Measurements from ENCODE around the gene CAPRIN2. TPM values are rescaled to one million over a fixed set of nuclear protein-coding genes. Genes with fewer than 3 reads are reported as not detected.

CAPRIN2 gene
- total and polyA plus RNA-seq, 2 of the 8 experiments (the other 6 are each of a cell fraction or from before 2014, with no cell fraction given), result 24.8 to 52.0 TPM

DNA sequence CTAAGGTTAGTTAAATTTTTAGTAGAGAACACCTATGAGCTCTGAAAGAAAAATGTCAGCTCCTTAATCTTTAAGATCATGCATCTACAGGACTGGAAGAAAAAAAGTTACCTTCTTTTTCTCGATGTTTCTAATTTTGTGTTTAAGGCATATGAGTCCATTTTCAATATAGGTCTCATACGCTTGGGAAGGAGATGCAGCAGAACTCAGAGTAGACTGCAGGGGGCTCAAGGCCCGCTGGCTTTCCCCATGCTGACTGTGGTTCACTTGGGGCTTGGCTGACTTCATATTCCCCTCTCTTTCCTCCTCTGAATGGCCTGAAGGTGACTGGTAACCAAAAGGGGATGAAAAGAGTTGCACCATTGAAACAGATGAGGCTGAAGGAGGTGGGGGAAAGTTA, 1.5 kb downstream of the CAPRIN2 start:
- FAIRE-seq, result peak; percentile 19
- no peak overlapping the region for H4K5ac ChIP-seq (ENCODE audit: insufficient read length, low read depth, low read length)
- no peak overlapping the region for H3K56ac ChIP-seq (replicated peaks; ENCODE audit: insufficient read length, low read depth, low read length)
- no peak overlapping the region for H3K4ac ChIP-seq (replicated peaks; ENCODE audit: insufficient read length, low read depth, low read length)
- no peaks in the 10 kb centered on the region for H3K27me3 ChIP-seq (replicated peaks in 1 of 4; ENCODE audit: control insufficient read depth in 3 of 4, extremely low read depth in 1 of 4, insufficient read depth in 3 of 4, low read length in 3 of 4)
- 0 out of 2 replicates have a peak overlapping the region, but pooled peaks have one; percentile 40 for H2BK15ac ChIP-seq (ENCODE audit: low read length)
- H3K9ac ChIP-seq (replicated peaks in 1 of 4; ENCODE audit: extremely low read depth in 1 of 4, low read depth in 3 of 4, low read length in 3 of 4), result no peak overlapping the region; a peak in 1 of 7 replicates
- no peak overlapping the region for H4K91ac ChIP-seq (replicated peaks; ENCODE audit: insufficient read length, low read length)
- no peak for DNase-seq (ENCODE audit: low read depth in 1 of 2, low spot score in 2 of 2)
- H4K8ac ChIP-seq (ENCODE audit: extremely low read depth, insufficient read depth, low read length), result no peak overlapping the region
- peaks cover 10% of the 10 kb centered on the region for H3K23me2 ChIP-seq (ENCODE audit: low read depth, low read length)
- H3K79me1 ChIP-seq (ENCODE audit: low read depth, low read length), result no peaks in the 10 kb centered on the region; the same call in 1 of the 2 replicates
- H4K20me1 ChIP-seq (replicated peaks in 1 of 2; ENCODE audit: control insufficient read depth in 1 of 2, insufficient read depth in 2 of 2, low read length in 2 of 2), result no peaks in the 10 kb centered on the region
- H2BK20ac ChIP-seq (ENCODE audit: low read length), result no peak overlapping the region
- H3K18ac ChIP-seq (ENCODE audit: extremely low read depth, low read length), result no peak overlapping the region
- peak overlapping the region; percentile 80 to 97 for H3K4me2 ChIP-seq (ENCODE audit: insufficient read depth in 1 of 2, low read depth in 2 of 2, low read length in 2 of 2)
- H2BK5ac ChIP-seq (ENCODE audit: low read depth, low read length), result no peak overlapping the region
- peaks cover 0 to 59% of the 10 kb centered on the region in 2 experiments; a peak in 3 of 4 replicates for H3K79me2 ChIP-seq (ENCODE audit: control insufficient read depth in 1 of 2, insufficient read depth in 2 of 2, low read length in 2 of 2)
- no peak overlapping the region for H3K27ac ChIP-seq (ENCODE audit: low read depth, low read length)
- no peak overlapping the region for H2AK5ac ChIP-seq (ENCODE audit: low read depth, low read length)
- ChIA-PET POLR2A (ENCODE audit: partially characterized antibody) (interaction anchor here (0.6 to 3.7 kb wide), 8 partner anchors 9 to 1091 kb away, joined by 3 to 22 read pairs (median 4); partner anchors contain the start of gene IPO8), CTCF (ENCODE audit: partially characterized antibody) (interaction anchor here (0.7 to 3.7 kb wide), 23 partner anchors 9 to 619 kb away, joined by 3 to 30 read pairs (median 5); no protein-coding TSS in a partner anchor)
- H3K14ac ChIP-seq (ENCODE audit: insufficient read length), result no peak overlapping the region
- H3K36me3 ChIP-seq (ENCODE audit: control insufficient read depth in 2 of 4, insufficient read depth in 4 of 4, low read length in 3 of 4), result peaks cover 0 to 18% (median 7%) of the 10 kb centered on the region in 4 experiments; a peak in 4 of 8 replicates
- no peak overlapping the region for H2AFZ ChIP-seq (ENCODE audit: low read length)
- no peaks in the 10 kb centered on the region for H3K9me3 ChIP-seq (ENCODE audit: insufficient read depth in 2 of 2, low read depth in 1 of 2, low read length in 1 of 2)
- 40% methylated on average over 3 of the region's 3 CpGs; no CpG with 5 or more reads in 1 of the 2 experiments for WGBS, 2 experiments (ENCODE audit: extremely low coverage in 1 of 2, insufficient coverage in 1 of 2, insufficient read length in 1 of 2, insufficient replicate concordance in 2 of 2, low coverage in 1 of 2, low lambda C conversion rate in 2 of 2, missing lambda C conversion rate in 1 of 2)
- H2BK120ac ChIP-seq (replicated peaks; ENCODE audit: low read depth, low read length), result no peak overlapping the region
- H3K4me3 ChIP-seq (ENCODE audit: extremely low read depth in 1 of 4, insufficient read depth in 2 of 4, low read depth in 3 of 4, low read length in 4 of 4), result peak overlapping the region in 2 of 4 experiments; percentile 85 to 98; a peak in 5 of 8 replicates
- peaks cover 3 to 6% (median 4%) of the 10 kb centered on the region in 4 experiments; a peak in 5 of 7 replicates for H3K4me1 ChIP-seq (replicated peaks in 1 of 4; ENCODE audit: control insufficient read depth in 3 of 4, insufficient read depth in 4 of 4, low read length in 3 of 4)
- H3K23ac ChIP-seq (ENCODE audit: insufficient read length), result no peak overlapping the region
- H2BK12ac ChIP-seq (ENCODE audit: low read depth, low read length), result no peak overlapping the region
- TF ChIP-seq SIRT6 (IDR thresholded peaks at IDR 0.05; ENCODE audit: low read length) (no peak), TAF7 (optimal IDR thresholded peaks at IDR 0.05; ENCODE audit: borderline replicate concordance, low read depth, low read length) (no peak), SIN3A (conservative IDR thresholded peaks at IDR 0.05 in 1 of 2, IDR thresholded peaks at IDR 0.05 in 1 of 2; ENCODE audit: low read depth in 1 of 2, low read length in 2 of 2) (0 out of 4 replicates have a peak, but pooled peaks of 1 of the 2 experiments have one; percentile 33), SP4 (IDR thresholded peaks at IDR 0.05; ENCODE audit: low read length) (no peak), NANOG (IDR thresholded peaks at IDR 0.05; ENCODE audit: insufficient read depth, low read depth, low read length, poor library complexity, severe bottlenecking) (no peak), RBBP5 (IDR thresholded peaks at IDR 0.05; ENCODE audit: borderline replicate concordance, low read depth, low read length) (no peak), USF2 (IDR thresholded peaks at IDR 0.05; ENCODE audit: low read length) (no peak), HDAC6 (IDR thresholded peaks at IDR 0.05; ENCODE audit: low read depth, low read length) (no peak), ASH2L (IDR thresholded peaks at IDR 0.05; ENCODE audit: low read length) (no peak), RAD21 (IDR thresholded peaks at IDR 0.05 in 1 of 2, conservative IDR thresholded peaks at IDR 0.05 in 1 of 2; ENCODE audit: low read depth in 2 of 2, low read length in 2 of 2) (peak; percentile 45 to 62)

Measured in H1 (cell line).